ENCODE measurements around the gene DSCAM.

DNA sequence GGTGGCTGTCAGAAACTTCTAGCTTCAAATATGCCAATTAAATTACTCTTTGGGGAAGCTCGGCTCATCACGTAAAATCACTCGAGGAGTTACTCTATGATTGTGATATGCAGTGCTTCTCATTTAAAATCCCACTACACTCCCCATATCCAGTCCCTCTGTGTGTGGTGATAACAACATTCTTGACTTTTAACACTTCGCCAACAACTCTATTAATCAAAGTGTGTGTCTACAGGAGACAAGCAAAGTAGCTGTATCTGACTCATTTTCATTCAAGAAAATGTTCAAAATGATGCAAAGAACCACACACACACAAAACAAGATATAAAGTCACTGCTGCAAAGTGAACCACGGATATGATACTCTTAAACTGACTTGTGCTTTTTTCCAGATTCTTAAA, 341.3 kb downstream of the DSCAM start:
- TF ChIP-seq CTCF (conservative IDR thresholded peaks at IDR 0.05; ENCODE audit: low read depth in 2 of 2) = no peak
- no peak for TF ChIP-seq ZNF331 (CRISPR knock-in tag; IDR thresholded peaks at IDR 0.05; ENCODE audit: low read depth)
- no peak for TF ChIP-seq CREB1 (CRISPR knock-in tag; IDR thresholded peaks at IDR 0.05; ENCODE audit: low read depth)
- no peak for TF ChIP-seq EZH2 (IDR thresholded peaks at IDR 0.05; ENCODE audit: low read depth, unreplicated experiment)
- TF ChIP-seq POLR2AphosphoS5 (IDR thresholded peaks at IDR 0.05; ENCODE audit: low read depth) = no peak
- no peak for TF ChIP-seq JUNB (IDR thresholded peaks at IDR 0.05; ENCODE audit: unreplicated experiment)

All from GM23338 (cell line).